ENCODE results near the gene LYG1. TPM values are rescaled to one million over a fixed set of nuclear protein-coding genes. Genes with fewer than 3 reads are reported as not detected.
"Not testable (repeated sequence)": the region's sequence is repeated elsewhere in the genome, so short reads cannot be mapped to it uniquely, and the experiment has no call there.

The LYG1 gene
- total RNA-seq: 0.28 and 1.2 TPM in 2 replicates

DNA sequence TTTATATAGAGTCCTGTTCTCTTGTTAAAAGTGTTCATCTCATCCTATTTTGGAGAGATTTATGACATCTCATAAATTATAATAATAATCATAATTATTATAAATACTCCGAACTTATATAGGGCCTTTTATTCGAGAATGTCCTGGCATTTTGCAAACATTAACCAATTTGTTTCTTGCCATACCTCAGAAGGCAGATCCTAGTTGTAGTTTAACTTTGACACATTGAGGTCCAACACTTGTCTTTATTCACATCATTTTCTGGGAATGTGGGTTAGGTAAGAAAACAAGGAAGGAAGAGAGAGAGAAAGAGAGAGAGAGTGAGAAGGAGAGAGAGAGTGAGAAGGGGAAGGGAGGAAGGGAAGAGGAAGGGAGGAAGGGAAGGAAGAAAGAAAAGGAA is at the start of gene LYG1:
Gene LYG1 (minus strand): TSS at position 101 of the 400 bp plus-strand sequence. CDS start 5,527 bp downstream, outside the sequence.
- DNase-seq: not testable (repeated sequence)

DNA sequence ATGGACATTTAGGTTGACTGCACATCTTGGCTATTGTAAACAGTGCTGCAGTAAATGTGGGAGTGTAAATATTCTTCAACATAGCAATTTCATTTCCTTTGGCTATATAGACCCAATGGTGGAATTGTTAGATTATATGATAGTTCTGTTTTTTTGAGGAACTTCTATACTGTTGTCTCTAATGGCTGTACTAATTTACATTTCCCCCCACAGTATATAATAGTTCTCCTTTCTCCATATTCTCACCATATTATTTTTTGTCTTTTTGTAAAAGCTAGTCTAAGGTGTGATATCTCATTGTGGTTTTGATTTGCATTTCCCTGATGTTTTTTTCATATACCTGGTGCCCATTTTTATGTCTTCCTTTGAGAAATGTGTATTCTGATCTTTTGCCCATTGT is 49.2 kb upstream of the LYG1 start:
- DNase-seq: no peak

DNA sequence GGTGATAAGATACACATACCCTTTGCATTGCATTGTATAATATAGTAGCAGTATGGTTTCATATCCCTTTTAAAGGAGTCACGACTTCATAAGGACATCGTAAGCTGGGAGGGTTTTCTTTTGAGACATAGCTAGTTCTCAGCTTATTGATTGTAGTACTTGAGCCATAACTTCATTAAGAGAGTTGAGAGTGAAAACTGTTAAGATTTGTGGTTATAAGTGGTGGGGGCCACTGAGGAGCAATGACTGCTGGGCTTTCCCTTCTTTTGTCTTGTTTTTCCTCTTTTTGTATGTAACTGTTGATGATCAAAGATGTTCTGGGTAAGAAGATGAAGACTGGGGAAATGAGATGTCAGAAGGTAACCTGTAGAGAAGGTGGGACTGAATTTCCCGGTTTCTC is 47.2 kb upstream of the LYG1 start:
- DNase-seq: no peak

DNA sequence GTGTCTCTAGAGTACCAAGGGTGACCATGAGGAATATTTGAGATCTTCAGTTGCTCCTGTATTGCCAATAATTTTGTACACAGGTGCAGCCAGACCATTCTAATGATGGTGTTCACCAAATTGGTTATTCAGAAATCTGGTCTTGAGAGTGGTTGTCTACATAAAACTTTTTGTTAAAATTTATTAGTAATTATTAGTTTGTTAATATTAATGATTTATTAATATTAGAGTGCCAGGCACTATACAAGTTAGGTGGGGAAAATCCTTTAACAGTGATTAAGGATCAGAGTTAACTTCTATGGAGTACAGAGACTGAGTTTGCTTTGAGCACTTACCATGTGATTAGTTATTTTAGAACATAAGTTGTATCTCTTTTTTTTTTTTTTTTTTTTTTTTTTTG is 45.2 kb upstream of the LYG1 start:
- DNase-seq: no peak

DNA sequence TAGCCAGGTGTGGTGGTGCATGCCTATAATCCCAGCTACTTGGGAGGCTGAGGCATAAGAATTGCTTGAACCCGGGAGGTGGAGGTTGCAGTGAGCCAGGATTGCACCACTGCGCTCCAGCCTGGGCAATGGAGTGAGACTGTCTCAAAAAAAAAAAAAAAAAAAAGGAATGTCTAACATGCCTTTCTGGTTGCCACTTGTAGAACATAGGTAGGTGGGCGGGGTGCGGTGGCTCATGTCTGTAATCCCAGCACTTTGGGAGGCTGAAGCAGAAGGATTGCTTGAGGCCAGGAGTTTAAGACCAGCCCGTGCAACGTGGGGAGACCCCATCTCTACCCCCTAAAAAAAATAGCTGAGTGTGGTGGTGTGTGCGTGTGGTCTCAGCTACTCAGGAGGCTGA is 44.4 kb upstream of the LYG1 start:
- not testable (repeated sequence) for DNase-seq

DNA sequence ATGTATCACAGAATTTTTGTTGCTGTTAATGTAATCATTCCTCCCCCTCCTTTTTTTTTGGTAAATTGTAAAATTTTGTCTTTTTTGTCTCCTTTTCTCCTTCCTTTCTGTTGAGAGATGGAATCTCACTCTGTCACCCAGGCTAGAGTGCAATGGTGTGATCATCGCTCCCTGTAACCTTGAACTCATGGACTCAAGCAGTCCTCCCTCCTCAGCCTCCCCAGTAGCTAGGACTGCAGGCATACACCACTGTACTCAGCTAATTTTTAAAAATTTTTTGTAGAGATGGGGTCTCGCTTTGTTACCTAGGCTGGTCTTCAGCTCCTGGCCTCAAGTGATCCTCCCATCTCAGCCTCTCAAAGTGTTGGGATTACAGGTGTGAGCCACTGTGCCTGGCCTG is 41.5 kb upstream of the LYG1 start:
- no peak for DNase-seq

DNA sequence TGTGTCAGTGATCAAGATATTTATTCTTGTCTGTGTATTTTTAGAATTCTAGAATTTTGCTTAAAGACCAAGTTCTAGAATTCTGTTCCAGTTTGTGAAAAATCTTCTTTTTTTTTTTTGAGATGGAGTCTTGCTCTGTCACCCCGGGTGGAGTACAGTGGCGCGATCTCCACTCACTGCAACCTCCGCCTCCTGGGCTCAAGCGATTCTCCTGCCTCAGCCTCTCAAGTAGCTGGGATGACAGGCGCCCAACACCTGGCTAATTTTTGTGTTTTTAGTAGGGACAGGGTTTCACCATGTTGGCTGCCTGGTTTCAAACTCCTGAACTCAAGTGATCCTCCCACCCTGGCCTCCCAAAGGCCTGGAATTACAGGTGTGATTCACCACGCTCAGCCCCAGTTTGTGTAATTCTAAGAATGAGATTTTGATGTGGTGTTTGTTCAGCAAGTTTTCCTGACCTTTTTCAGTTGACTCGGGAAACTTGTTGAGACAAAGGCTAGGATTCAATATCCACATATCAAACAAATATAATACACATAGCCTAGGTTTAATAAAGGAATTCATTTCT is 39.8 kb upstream of the LYG1 start:
- no peak for DNase-seq

DNA sequence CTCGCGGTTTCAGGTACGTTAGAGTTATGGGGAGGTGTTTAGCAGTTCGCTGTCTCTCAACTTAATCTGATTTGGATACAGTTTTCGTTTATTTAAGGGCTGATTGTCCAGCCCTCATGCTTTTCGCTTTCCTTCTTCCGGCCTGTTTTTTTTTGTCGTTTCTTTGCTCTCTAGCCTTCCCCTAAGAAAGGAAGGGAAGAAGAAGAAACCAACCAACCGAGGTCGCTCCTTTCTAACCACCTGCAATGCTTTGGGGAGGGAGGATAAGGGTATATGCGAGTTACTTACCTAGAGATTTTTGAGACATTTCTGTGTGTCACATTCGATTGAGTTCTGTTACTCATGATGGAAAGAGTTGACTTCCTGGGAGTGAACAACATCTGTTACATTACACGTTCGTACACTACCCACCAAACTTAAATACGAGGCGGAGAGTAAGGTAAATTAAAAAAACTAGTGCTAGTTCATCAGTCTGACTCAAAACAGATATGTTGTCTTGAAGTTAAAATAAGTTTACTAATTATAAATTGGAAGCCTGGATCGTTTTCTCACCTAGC is 37.1 kb upstream of the LYG1 start:
- DNase-seq: peak; percentile 27

DNA sequence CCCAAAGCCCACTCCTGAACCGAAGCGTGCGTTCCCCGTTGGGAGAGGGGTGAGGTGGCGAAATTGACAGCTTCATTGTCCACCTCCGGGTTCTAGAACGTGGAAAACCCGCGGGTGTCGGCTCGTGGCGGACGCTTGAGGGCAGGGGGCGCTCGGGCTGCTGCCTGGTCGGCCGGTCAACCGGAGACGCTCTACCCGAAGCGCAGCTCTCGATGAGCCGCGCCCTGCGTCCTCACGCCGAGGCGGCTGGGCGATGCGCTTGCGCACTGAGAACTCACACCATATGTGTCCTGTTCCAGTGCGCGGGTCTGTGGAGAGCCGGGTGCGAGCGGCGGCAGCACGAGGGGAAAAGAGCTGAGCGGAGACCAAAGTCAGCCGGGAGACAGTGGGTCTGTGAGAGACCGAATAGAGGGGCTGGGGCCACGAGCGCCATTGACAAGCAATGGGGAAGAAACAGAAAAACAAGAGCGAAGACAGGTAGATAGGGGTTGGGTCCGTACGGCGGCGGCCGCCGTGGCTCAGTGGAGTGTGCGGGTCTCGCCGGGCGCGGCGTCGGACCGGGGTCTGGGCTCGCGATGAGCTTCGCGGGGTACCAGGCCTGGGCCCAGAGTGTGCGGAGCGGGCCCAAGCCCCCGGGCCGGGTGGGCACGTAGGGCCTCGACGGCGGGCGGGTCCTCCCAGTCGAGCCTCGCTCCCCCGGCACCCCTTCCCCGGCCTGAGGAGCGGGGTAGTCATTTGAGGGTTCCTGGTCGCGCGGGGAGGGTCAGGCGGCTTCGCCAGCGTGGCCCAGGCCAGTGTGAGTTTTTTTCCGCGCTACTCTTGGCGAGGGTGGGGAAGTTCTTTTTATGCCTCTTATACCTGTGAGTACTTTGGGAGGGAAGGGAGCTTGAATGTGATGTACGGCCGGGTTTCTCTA is 36.4 kb upstream of the LYG1 start, which contains the start of gene EIF5B:
Gene EIF5B (plus strand): TSS at position 277 of the 916 bp plus-strand sequence. CDS start 166 bp downstream, at position 443.
- peak; percentile 99 for DNase-seq

DNA sequence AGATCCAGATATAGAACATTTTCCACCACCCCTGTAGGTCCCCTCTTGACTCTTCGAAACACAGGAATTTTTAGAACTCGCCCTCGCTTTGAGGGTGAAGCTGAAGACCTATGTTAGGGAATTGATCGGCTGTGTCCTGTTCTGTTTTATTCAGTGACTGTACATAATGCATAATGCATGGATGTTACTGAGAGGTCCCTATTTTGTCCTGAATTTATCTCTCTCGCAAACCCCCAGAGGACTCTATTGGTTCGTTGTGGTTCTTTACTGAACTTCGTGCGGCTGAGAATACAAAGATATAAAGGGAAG is 35.8 kb upstream of the LYG1 start:
- DNase-seq: no peak

DNA sequence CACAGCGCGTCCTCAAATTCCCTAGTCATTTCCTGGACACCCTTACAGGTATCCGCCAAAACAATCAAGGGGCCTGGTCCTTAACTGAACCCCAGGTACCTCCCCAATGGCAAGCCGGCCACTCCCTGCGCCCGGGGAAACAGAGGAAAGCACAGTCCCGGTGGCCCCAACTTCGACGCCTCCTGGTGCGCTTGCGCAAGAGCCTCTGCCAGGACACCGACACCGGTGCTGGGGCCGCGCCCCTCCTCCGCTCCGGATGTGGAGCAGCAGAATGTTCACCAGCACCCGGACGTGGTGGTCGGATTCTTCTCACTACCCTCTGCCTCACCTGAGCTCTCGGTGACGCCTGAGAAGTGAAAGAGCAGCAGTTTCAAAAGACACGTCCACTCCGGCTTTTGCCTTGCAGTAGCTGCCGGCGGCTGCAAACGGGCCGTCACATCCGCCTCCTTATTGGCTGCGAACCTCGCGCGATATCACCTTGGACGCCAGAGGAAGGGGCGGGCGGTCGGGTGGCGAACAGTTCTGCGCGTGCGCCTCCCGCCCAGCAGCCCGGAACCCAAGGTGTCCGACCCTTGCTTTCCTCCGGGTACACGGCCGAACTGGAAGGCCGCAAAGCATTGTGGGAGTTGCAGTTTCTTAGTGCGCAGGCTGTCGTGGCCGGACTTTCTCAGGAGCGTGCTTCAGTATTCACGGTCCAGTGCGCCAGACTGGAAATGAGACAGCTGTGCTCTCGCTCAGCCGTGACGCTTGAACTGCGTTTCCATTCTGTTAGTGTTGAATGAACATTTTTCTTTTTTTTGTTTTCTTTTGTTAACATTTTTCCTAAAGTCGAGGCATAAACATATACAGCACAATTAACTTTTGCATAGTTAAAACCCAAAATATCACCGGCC is 35.2 kb upstream of the LYG1 start, which contains the start of gene TXNDC9:
Gene TXNDC9 (minus strand): TSS at position 423 of the 893 bp plus-strand sequence. CDS start 3,123 bp downstream, outside the sequence.
- DNase-seq: peak; percentile 100

DNA sequence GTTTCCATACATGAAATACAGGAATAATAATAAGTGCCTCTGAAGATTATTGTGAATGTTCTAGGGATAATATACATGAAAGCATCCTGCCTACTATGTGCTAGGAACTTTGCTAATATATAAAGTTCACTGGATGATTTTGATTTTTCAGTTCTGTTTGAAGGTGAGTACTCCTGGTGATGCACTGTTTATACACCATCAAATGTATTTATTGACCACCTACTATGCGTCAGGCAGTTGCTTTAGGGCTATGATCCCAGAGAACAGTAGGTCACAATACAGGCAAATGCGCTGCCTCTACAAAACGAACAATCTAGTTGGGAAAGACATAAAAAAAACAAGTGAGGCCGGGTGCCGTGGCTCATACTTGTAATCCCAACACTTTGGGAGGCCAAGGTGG is 24.4 kb upstream of the LYG1 start:
- DNase-seq: no peak

DNA sequence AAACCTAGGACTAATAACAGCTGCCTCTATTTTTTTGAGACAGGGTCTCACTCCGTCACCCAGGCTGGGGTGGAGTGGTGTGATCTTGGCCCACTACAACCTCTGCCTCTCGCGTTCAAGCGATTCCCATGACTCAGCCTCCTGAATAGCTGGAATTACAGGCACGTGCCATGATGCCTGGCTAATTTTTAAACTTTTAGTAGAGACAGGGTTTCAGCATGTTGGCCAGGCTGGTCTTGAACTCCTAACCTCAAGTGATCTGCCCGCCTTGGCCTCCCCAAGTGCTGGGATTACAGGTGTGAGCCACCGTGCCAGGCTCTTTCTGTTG is 16.8 kb upstream of the LYG1 start:
- not testable (repeated sequence) for DNase-seq

DNA sequence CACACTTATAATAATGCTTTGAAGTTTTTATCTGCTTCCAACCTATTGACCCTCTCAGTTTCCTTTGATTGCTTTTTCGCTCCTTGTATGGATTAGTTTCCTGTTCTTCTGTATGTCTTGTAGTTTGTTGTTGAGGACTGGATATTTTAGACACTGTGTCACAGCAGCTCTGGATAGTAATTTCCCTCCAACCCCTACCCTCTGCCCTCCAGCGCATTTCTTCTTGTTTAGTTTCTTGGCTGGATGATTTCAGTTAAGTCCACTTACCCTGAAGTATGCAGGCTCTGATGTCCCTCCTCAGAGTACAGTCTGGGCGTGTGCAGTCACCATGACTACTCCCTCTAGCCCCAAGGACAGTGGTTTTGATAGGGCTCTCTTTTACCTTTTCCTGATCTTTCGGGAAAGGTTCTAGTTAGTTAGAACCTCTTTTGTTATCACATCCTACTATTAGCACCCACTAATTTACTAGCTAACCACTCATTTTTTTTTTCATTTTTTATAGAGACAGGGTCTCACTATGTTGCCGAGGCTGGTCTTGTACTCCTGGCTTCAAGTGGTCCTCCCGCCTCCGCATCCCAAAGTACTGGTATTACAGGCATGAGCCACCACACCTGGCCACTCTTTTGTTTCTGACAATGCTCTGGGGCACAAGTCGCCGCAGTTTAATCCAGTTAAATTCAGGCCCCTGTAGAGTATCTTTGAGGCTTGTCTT is 16.3 kb upstream of the LYG1 start:
- peak; percentile 56 for DNase-seq

DNA sequence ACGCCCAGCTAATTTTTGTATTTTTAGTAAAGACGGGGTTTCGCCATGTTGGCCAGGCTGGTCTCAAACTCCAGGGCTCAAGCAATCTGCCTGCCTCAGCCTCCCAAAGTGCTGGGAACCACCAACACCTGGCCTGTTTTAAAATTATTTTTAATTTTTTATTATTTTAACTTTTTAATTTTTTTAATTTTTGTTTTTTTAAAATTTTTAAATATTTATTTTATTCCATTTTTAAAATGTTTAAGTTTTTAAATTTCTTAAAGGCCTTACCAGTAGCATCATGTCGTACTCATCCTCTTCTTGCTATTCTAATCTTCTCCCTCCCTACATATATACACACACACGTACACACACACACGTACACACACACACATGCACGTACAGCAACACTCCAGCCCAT is 1.4 kb downstream of the LYG1 start:
- DNase-seq: no peak

DNA sequence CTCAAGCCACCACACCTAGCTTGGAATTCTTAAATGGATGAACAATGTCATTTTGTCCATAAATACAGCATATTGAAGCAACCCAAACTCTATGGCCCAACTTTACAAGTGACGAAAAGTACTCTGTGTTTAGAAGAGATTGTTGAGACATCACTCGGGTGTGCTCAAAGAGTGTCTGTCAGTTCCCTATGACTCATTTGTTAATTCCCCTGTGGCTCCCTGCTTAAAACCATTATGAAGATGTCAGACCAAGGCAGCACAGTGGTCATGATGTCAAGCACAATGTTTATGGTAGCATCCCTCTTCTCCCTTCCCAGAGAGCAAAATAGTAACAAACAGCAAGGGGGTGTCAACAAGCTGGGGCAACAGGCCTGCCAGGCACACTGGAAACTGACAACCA is 3.0 kb downstream of the LYG1 start:
- no peak for DNase-seq

DNA sequence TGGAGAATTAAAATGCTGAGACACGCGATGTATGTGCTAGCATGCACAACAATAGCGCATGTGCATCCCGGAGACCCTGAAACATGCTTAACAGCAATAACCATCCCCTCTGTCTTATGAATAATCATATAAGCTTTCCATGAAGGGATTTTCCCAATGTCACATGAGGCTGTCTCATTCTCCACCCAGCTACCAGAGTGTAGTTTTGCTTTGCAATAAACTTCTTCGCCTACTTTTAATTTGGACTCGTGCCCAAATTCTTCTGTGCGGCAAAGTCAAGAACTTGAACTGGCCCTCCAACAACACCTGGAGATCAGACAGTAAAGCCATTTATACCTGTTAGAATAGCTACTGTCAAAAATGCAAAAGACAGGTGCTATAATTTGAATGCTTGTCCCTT is 15.5 kb downstream of the LYG1 start:
- no peak for DNase-seq

DNA sequence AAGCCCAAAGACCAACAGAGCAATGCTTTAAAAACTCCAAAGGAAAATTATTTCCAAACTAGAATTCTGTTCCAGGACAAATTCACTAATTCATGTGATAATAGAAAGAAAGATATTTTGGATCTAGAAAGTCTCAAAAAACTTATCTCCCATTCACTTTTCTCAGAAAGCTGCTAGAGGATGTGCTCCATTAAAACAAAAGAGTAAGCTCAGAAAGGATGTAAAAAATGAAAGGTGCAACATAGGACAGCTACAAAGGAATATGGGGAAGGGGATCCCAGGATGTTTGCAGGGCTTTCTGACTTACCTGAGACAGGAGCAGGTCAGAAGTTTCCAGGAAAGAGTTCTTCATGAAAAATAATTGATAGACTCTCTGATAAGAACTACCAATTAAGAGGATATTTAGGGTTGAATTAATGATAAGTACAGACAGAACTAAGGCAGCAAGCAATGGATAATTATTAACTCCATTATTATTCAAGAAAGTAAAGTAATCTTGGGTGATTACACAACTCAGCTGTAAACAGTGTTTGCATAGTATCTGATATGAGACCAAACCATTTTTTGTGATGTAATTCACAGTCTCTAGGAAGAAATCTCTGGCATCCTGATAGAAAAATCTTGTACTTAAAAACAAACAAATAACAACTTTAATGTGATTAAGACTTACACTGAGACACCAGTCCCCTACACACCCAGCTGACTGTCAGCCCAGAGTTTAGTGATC is 20.9 kb downstream of the LYG1 start:
- no peak for DNase-seq

DNA sequence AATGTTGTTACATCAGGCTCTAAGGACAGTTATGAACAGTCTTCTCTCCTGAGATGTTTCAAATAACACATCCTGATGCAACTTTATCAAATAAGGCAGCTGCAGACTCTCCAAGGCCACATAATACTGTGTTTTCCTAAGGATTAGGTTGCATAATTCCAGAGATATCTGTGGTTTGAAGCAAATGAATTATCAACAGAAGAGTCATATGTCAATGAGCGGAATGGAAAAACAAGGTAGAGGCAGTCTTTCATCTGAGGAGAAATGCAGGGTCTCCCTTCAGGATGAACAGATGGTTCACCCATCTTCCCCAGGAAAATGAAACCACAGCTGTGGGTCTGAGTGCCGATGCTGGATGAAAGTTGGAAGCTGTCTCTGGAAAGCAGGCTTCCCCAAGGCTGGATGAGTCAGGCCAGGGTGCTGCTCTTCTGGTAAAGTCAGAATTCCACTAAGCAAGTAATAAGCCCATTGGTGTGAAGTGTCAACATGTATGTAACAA is 22.2 kb downstream of the LYG1 start:
- DNase-seq: no peak

DNA sequence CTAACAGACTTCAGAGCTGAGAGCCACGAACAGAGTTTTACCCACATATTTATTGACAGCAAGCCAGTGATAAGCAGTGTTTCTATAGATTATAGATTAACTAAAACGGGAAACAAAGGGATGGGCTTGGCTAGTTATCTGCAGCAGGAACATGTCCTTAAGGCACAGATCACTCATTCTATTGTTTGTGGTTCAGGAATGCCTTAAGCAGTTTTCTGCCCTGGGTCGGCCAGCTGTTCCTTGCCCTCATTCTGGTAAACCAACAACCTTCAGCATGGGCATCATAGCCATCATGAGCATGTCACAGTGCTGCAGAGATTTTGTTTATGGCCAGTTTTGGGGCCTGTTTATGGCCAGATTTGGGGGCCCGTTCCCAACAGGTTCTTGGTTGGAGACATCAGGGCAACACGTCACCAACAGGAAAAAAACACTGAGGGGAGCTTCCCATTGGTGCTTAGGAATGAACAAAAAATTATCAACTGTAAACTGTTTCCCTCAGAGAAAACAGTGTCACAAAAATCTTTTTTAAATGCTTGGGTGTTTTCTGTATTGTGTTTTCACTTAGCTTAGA is 22.7 kb downstream of the LYG1 start:
- not testable (repeated sequence) for DNase-seq

DNA sequence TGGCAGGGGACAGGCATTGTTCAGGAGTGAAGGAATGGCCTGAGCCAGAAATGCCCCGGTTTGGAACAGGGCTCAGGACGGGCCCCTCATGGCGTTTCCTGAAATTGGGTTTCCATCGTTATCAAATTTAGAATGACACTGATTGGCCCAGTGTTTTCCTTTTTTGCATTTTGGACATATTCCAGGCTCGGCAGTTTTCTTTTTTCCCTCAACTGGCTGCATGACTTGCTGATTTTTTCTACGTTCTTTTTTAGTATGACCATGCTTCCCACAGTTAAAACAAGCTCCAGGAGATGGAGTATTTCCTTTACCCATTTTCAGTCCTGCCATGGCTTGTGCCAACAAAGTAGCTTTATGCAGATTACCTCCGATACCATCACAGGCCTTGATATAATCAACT is 25.1 kb downstream of the LYG1 start:
- no peak for DNase-seq
